Measurements from ENCODE around the gene CEP295NL. TPM values are rescaled to one million over a fixed set of nuclear protein-coding genes. Genes with fewer than 3 reads are reported as not detected.
A peak's percentile ranks its signal among the peaks of the same experiment; 100 is the strongest.

The CEP295NL gene
- polyA plus RNA-seq, 2 of the 4 experiments (the other 2 are of a cell fraction) = 0.10 to 0.13 TPM

DNA sequence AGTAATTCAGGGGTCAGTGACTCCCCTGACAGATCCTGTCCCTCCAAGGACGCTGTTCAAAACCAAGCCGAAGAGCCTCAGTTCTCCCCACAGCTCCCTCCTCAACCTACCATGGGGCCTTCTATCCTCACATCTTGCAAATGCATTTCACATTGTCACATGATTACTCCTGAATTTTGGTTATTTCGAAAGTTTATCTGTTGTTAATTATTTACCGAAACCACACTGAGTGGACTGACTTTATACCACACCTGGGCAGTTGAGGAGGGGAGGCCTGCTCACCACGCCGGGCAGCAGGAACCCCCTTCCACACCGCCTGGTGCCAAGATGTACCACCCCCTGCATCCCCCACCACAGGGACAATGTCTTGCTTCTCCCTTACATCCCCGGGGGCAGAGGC is 17.5 kb upstream of the CEP295NL start (continued):
- TF ChIP-seq SMC3 (IDR thresholded peaks at IDR 0.05) (no peak), GATA3 (IDR thresholded peaks at IDR 0.05; ENCODE audit: borderline replicate concordance) (no peak)

DNA sequence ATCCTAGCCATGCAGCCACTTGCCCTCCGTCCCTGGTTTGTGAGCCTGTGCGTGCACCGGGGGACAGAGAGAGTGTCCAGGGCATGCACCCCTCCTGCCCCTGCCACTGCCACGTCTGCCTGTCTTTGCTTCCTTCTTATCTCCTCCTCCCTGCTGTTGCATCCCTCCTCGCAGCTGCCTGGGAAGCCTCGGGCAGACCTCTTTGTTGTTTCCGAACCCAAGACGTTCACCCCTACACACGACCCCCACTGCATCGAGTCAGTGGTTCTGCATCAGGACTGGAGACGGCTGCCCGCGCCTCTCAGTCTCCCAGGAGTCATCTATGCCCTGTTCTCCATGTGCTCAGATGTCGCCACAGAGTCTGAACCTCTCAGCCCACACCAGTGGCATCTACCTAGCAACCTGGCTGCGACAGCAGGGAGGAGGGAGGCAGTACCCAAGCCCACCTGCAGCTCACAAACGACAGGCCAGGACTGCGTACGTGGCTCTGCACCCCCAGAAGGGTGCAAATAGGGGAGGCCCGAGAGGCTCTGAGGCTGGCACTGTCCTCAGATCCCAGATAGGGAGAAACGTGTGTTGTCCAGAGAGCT is 17.0 kb upstream of the CEP295NL start:
- FAIRE-seq = no peak
- Histone ChIP-seq H3K27ac (peak overlapping the region; percentile 31 to 58; a peak in 4 of 6 replicates), H3K4me1 (peaks cover 75% of the 10 kb centered on the region), H3K4me3 (no peak overlapping the region), H3K9me3 (no peaks in the 10 kb centered on the region), H3K4me2 (peak overlapping the region; percentile 41; the same call in 2 of the 3 replicates)
- no peak for ATAC-seq
- ChIA-PET POLR2A (no interaction called here), CTCF (interaction anchor here (0.6 to 2.6 kb wide), 5 partner anchors 10 to 55 kb away, joined by 3 to 14 read pairs (median 3); partner anchors contain the start of gene CEP295NL)
- 88% methylated on average over 20 of the region's 20 CpGs for WGBS (ENCODE audit: missing lambda C conversion rate)
- TF ChIP-seq NPAS2 (CRISPR knock-in tag; IDR thresholded peaks at IDR 0.05; ENCODE audit: borderline replicate concordance) (no peak), MAFK (IDR thresholded peaks at IDR 0.05; ENCODE audit: partially characterized antibody) (no peak), SMC3 (IDR thresholded peaks at IDR 0.05) (no peak), HEYL (CRISPR knock-in tag; IDR thresholded peaks at IDR 0.05) (no peak)
- no peak for DNase-seq (ENCODE audit: low read depth in 1 of 2, low spot score in 1 of 2)

DNA sequence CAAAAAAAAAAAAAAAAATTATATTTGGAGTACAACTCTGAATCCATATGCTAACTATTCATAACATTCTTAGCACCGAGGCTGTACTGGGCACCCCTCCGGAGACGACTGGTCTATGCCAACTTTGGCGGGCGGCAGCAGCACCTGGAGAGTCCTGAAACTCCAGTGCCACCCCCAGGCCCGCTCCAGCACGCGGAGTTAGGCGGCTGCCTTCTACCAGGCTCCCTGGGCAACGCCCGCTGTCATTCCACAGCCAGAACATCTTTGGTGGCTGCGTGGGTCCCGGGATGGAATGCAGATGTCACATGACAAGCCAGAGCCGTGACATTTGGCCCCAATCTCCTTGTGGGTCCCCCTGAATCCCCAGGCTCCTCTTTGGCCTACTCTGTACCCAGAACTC is 16.0 kb upstream of the CEP295NL start:
- 80% methylated on average over 14 of the region's 14 CpGs for WGBS (ENCODE audit: missing lambda C conversion rate)
- TF ChIP-seq HDAC2 (IDR thresholded peaks at IDR 0.05) (no peak), EHMT2 (IDR thresholded peaks at IDR 0.05; ENCODE audit: low read depth) (no peak), POLR2A (IDR thresholded peaks at IDR 0.05; ENCODE audit: low read length) (no peak), HOXA7 (CRISPR knock-in tag; IDR thresholded peaks at IDR 0.05) (no peak), BHLHE40 (IDR thresholded peaks at IDR 0.05; ENCODE audit: low read depth, low read length) (no peak), FOXS1 (CRISPR knock-in tag; IDR thresholded peaks at IDR 0.05) (no peak), ZNF302 (CRISPR knock-in tag; IDR thresholded peaks at IDR 0.05) (no peak), RCOR1 (IDR thresholded peaks at IDR 0.05; ENCODE audit: low read depth, low read length) (no peak), RNF2 (IDR thresholded peaks at IDR 0.05; ENCODE audit: borderline replicate concordance, low read depth) (no peak)
- TF ChIP-seq, protein P1, sequence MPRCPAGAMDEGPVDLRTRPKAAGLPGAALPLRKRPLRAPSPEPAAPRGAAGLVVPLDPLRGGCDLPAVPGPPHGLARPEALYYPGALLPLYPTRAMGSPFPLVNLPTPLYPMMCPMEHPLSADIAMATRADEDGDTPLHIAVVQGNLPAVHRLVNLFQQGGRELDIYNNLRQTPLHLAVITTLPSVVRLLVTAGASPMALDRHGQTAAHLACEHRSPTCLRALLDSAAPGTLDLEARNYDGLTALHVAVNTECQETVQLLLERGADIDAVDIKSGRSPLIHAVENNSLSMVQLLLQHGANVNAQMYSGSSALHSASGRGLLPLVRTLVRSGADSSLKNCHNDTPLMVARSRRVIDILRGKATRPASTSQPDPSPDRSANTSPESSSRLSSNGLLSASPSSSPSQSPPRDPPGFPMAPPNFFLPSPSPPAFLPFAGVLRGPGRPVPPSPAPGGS (IDR thresholded peaks at IDR 0.05) = no peak
- TF ChIP-seq, protein P2, sequence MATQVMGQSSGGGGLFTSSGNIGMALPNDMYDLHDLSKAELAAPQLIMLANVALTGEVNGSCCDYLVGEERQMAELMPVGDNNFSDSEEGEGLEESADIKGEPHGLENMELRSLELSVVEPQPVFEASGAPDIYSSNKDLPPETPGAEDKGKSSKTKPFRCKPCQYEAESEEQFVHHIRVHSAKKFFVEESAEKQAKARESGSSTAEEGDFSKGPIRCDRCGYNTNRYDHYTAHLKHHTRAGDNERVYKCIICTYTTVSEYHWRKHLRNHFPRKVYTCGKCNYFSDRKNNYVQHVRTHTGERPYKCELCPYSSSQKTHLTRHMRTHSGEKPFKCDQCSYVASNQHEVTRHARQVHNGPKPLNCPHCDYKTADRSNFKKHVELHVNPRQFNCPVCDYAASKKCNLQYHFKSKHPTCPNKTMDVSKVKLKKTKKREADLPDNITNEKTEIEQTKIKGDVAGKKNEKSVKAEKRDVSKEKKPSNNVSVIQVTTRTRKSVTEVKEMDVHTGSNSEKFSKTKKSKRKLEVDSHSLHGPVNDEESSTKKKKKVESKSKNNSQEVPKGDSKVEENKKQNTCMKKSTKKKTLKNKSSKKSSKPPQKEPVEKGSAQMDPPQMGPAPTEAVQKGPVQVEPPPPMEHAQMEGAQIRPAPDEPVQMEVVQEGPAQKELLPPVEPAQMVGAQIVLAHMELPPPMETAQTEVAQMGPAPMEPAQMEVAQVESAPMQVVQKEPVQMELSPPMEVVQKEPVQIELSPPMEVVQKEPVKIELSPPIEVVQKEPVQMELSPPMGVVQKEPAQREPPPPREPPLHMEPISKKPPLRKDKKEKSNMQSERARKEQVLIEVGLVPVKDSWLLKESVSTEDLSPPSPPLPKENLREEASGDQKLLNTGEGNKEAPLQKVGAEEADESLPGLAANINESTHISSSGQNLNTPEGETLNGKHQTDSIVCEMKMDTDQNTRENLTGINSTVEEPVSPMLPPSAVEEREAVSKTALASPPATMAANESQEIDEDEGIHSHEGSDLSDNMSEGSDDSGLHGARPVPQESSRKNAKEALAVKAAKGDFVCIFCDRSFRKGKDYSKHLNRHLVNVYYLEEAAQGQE (IDR thresholded peaks at IDR 0.05) = no peak
- TF ChIP-seq, protein P3, sequence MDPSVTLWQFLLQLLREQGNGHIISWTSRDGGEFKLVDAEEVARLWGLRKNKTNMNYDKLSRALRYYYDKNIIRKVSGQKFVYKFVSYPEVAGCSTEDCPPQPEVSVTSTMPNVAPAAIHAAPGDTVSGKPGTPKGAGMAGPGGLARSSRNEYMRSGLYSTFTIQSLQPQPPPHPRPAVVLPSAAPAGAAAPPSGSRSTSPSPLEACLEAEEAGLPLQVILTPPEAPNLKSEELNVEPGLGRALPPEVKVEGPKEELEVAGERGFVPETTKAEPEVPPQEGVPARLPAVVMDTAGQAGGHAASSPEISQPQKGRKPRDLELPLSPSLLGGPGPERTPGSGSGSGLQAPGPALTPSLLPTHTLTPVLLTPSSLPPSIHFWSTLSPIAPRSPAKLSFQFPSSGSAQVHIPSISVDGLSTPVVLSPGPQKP (IDR thresholded peaks at IDR 0.05; ENCODE audit: low read depth, low read length) = no peak
- DNase-seq (ENCODE audit: low read depth in 1 of 2, low spot score in 1 of 2) = no peak
- Histone ChIP-seq H3K4me3 (no peak overlapping the region), H3K9me3 (no peaks in the 10 kb centered on the region), H3K27ac (peak overlapping the region in 1 of 2 experiments; percentile 32; a peak in 1 of 6 replicates), H3K4me2 (no peak overlapping the region), H3K4me1 (peaks cover 74% of the 10 kb centered on the region)
- no peak for ATAC-seq
- no peak for FAIRE-seq
- POLR2A ChIA-PET = no interaction called here
- CTCF ChIA-PET = interaction anchor here (1.8 to 4.1 kb wide), 2 partner anchors 52 to 53 kb away, joined by 15 to 27 read pairs; no protein-coding TSS in a partner anchor

All from A549 (cell line).